RWPE2 (cell line): ENCODE data around the gene NGEF.

Source experiments
- ATAC-seq: fragments of 200-7000 bp; cut with Tn5 transposase; 3 replicates; pipeline ENCODE4 v1.9.1; 2021; ENCODE audit warnings: low read depth
- DNase-seq: peaks from one replicate; pipeline ENCODE4 v3.0.0-alpha.2; 2020; ENCODE audit warnings: low spot score
- H3K27ac ChIP-seq: fragments of 450-650 bp; 2 replicates; pipeline ENCODE4 v1.5.1; 2017; ENCODE audit warnings: mild to moderate bottlenecking; ENCODE audit not compliant: poor library complexity, severe bottlenecking
- H3K27me3 ChIP-seq: fragments of 250-450 bp; sonication (Bioruptor Pico); 2 replicates; pipeline ENCODE4 v1.5.1; 2021; ENCODE audit warnings: mild to moderate bottlenecking, moderate library complexity; ENCODE audit not compliant: insufficient read depth, poor library complexity, severe bottlenecking
- H3K36me3 ChIP-seq: fragments of 250-450 bp; sonication (Bioruptor Pico); 2 replicates; pipeline ENCODE4 v1.5.1; 2020; ENCODE audit warnings: low read depth, mild to moderate bottlenecking, moderate library complexity
- H3K4me1 ChIP-seq: fragments of 250-450 bp; sonication (Bioruptor Pico); 2 replicates; pipeline ENCODE4 v1.5.1; 2021; ENCODE audit warnings: mild to moderate bottlenecking, moderate library complexity; ENCODE audit not compliant: insufficient read depth, poor library complexity, severe bottlenecking
- H3K4me3 ChIP-seq: fragments of 250-450 bp; sonication (Bioruptor Pico); 2 replicates; pipeline ENCODE4 v1.5.1; 2021; ENCODE audit warnings: mild to moderate bottlenecking, moderate library complexity; ENCODE audit not compliant: severe bottlenecking
- H3K9me3 ChIP-seq: fragments of 250-450 bp; sonication (Bioruptor Pico); 2 replicates; pipeline ENCODE4 v1.5.1; 2021; ENCODE audit warnings: mild to moderate bottlenecking, moderate library complexity; ENCODE audit not compliant: severe bottlenecking
- TF ChIP-seq, protein P1 (sequence below): fragments of 450-650 bp; IDR thresholded peaks from one replicate; pipeline ENCODE4 v1.5.1; 2017; ENCODE audit warnings: mild to moderate bottlenecking, moderate library complexity; ENCODE audit not compliant: poor library complexity, severe bottlenecking

NGEF gene

DNA sequence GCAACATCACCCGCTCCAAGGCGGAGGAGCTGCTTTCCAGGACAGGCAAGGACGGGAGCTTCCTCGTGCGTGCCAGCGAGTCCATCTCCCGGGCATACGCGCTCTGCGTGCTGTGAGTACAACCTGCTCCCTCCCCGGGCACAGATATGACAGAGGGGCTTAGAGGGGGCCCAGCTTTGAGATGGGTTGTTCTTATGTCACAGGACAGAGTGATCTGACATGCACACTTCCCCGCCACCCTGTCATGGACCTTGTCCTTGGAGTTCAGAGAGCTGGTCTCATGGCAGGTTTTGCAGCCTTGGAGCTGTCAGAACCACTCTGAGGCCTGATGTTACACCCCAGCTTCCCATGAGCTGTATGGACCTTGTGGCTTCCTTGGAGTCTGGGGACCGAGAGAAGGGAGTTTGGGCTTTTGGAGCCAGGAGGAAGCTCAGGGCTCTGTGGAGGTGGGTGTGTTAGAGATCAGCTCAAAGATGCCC is 47.5 kb upstream of the NGEF start:
- H3K27ac ChIP-seq: no peak overlapping the region
- H3K27me3 ChIP-seq: no peaks in the 10 kb centered on the region
- no peaks in the 10 kb centered on the region for H3K9me3 ChIP-seq
- no peak for ATAC-seq
- DNase-seq: no peak
- H3K4me3 ChIP-seq: no peak overlapping the region
- H3K4me1 ChIP-seq: no peaks in the 10 kb centered on the region
- no peaks in the 10 kb centered on the region for H3K36me3 ChIP-seq
- TF ChIP-seq, protein P1, sequence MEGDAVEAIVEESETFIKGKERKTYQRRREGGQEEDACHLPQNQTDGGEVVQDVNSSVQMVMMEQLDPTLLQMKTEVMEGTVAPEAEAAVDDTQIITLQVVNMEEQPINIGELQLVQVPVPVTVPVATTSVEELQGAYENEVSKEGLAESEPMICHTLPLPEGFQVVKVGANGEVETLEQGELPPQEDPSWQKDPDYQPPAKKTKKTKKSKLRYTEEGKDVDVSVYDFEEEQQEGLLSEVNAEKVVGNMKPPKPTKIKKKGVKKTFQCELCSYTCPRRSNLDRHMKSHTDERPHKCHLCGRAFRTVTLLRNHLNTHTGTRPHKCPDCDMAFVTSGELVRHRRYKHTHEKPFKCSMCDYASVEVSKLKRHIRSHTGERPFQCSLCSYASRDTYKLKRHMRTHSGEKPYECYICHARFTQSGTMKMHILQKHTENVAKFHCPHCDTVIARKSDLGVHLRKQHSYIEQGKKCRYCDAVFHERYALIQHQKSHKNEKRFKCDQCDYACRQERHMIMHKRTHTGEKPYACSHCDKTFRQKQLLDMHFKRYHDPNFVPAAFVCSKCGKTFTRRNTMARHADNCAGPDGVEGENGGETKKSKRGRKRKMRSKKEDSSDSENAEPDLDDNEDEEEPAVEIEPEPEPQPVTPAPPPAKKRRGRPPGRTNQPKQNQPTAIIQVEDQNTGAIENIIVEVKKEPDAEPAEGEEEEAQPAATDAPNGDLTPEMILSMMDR: no peak

DNA sequence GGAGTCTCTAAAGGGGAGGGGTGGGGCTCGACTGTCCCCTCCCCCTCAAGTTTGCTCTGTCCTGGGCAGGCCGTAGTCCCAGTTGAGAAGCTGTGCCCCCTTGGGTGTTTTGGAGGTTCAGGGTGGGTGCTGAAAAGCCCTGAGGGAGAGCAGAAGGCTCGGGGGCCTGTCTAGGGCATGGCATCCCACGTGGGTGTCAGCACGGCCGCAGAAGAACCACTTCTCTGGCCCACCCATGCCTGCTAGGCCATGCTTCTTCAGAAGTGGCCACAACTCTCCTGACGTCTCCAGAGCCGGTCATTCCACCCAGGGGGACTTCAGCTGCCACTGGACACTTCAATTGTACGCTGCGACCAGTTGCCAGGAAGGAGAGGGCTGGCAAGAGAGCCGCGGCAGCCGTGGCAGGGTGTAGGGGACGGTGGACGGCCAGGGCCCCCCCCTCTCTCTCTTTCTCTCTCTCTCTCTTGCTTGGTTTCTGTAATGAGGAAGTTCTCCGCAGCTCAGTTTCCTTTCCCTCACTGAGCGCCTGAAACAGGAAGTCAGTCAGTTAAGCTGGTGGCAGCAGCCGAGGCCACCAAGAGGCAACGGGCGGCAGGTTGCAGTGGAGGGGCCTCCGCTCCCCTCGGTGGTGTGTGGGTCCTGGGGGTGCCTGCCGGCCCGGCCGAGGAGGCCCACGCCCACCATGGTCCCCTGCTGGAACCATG is 46.9 kb upstream of the NGEF start, which contains the start of gene INPP5D:
INPP5D (plus strand) TSS at position 546 of the 704 bp plus-strand sequence; CDS start at position 683, 137 bp downstream.
- no peaks in the 10 kb centered on the region for H3K4me1 ChIP-seq
- DNase-seq (no peak), ATAC-seq (no peak)
- no peak within 1 kb of the TSS for H3K4me3 ChIP-seq
- no peaks in the 10 kb centered on the region for H3K36me3 ChIP-seq
- no peaks in the 10 kb centered on the region for H3K27me3 ChIP-seq
- no peak within 1 kb of the TSS for H3K27ac ChIP-seq
- no peaks in the 10 kb centered on the region for H3K9me3 ChIP-seq
- TF ChIP-seq, protein P1: no peak

DNA sequence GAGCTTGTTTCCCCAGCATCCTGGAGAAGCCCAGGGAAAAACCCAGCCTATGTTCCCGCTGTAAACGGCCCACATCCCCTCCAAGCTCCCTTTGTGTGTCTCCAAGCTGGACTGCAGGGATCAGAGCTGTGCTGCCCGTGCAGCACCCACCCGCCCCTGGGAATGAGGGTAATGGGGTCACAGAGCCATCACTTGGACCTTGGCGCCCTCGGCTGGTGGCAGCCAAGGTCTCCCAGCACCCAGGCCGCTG is 46.4 kb upstream of the NGEF start:
- H3K27ac ChIP-seq: no peak overlapping the region
- DNase-seq: no peak

DNA sequence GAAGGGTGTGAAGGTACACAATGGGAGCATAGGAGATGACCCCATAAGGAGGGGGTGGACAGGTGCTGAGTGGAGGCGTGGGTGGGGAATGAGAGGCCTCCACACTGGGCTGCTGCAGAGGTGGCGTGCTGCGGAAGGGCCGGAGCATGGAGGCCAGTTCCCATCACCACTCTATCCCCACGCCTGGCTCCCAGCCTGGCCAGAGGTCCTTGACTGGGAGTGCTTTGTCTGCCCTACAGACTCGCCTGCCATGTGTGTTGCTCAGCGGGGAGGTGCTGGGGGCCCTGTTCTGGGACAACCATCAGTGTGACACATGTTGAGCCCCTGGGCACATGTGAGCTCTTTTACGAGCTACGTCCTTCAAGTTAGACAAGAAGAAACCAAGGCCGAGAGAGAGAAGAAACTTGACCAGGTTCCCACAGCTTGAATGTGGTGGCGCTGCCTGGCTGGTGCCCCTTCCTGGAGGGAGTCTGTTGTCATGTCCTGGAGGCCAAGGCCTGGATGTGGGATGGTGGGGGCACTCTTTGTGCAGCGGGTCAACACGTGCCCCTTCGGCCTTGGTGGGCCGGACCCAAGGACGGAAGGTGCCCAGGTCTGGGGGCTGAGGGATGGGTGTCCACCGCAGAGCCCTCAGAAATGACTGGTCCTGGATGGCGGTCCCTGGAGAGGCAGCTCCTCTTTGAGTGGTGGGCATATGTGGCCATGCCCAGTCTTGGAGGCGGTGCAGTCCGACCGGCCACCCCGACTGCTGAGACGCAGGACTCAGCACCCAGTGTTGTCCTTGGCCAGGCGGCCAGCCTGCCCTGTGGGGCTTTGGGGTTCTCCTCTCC is 45.9 kb upstream of the NGEF start:
- Histone ChIP-seq H3K27ac (no peak overlapping the region), H3K4me1 (no peaks in the 10 kb centered on the region), H3K4me3 (no peak overlapping the region), H3K9me3 (no peaks in the 10 kb centered on the region), H3K36me3 (no peaks in the 10 kb centered on the region), H3K27me3 (no peaks in the 10 kb centered on the region)
- ATAC-seq: no peak
- no peak for DNase-seq
- TF ChIP-seq, protein P1: no peak

More for the DNA sequence above, 46.4 kb upstream of the NGEF start:
- H3K4me1 ChIP-seq: no peaks in the 10 kb centered on the region
- H3K27me3 ChIP-seq: no peaks in the 10 kb centered on the region
- no peaks in the 10 kb centered on the region for H3K36me3 ChIP-seq
- H3K4me3 ChIP-seq: no peak overlapping the region
- no peaks in the 10 kb centered on the region for H3K9me3 ChIP-seq
- ATAC-seq: no peak
- TF ChIP-seq, protein P1: no peak
